Left renal cortex interstitium (tissue), 4 donors: ENCODE results near the gene IRF2BP2. TPM values are rescaled to one million over a fixed set of nuclear protein-coding genes. Genes with fewer than 3 reads are reported as not detected.

Experiments used
- DNase-seq, 4 donors: peaks; one replicate each; pipeline ENCODE4 v3.0.0-alpha.2; 2013; ENCODE audit warnings: low read depth in 4 of 4, low spot score in 2 of 4, missing footprints in 1 of 4
- polyA plus RNA-seq, 4 donors: library from polyadenylated mRNA; unstranded; fragments of 120-200 nt; gene quantifications; one replicate each; pipeline ENCODE4 v1.2.1, GENCODE V29; 2013; ENCODE audit not compliant: insufficient read length in 4 of 4

IRF2BP2 gene
- polyA plus RNA-seq, 4 donors = 133 to 178 (median 139) TPM

- DNase-seq = no peak
Measured at GRCh38 chr1:234559902-234560676, 49.9 kb downstream of the IRF2BP2 start.

DNA sequence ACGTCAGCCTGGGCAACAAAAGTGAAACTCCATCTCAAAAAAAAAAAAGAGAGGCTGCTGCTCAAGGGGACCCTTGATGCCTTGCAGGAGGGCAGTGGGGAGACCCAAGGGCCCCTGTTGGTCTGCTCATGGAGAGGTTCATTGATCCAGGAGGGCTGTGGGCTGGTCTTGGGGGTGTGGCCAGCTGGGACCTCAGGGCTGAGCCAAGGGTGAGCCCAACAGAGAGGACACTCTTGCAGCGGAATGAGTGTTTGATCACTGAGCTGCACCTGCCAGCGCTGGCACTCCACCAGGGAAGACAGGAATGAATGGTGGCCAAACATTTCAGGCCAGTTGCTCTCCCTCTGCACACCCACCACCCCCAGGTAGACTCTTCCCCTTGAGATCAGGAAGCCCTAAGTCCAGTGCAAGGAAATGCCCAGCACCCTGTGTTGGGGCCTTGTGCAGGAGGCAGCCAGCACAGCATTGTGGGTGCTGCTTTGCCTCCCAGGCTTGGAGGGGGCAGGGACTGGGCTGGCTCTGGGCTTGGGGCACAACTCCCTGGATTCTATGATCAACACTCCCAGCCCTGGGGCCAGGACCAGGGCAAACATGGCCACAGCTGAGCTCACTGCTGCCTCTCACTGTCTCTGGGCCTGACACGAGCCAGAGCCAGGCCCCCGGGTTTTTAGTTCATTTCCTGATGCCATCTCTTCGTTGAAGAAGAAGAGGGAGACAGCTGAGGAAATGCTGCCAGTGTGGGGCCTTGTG lies 50.7 kb downstream of the IRF2BP2 start:
- DNase-seq = no peak

DNA sequence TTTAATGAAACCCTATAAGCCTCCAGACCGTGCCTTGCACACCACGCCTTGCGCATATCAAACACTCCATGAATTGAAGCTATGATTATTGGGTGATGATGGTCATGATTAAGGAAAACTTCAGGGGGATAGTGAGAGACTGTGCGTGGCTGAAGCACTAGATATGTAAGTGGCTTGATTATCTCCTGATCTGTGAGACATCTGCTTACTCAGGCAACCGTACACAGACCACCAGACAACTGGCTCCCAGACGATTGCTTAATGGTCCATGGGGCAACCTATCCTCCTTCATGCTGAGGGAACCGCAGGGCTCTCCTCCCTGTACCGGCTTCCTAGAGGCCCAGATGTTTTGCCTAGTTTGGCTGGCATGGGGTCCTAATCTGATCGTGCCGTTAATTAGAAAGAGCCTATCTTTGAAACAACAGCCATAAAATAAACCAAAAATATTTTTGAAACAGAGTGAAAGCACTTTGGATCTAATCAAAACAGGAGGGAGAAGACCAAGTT lies 51.6 kb downstream of the IRF2BP2 start:
- no peak for DNase-seq

- DNase-seq = no peak
Measured at GRCh38 chr1:234556245-234556943, 53.6 kb downstream of the IRF2BP2 start.

DNA sequence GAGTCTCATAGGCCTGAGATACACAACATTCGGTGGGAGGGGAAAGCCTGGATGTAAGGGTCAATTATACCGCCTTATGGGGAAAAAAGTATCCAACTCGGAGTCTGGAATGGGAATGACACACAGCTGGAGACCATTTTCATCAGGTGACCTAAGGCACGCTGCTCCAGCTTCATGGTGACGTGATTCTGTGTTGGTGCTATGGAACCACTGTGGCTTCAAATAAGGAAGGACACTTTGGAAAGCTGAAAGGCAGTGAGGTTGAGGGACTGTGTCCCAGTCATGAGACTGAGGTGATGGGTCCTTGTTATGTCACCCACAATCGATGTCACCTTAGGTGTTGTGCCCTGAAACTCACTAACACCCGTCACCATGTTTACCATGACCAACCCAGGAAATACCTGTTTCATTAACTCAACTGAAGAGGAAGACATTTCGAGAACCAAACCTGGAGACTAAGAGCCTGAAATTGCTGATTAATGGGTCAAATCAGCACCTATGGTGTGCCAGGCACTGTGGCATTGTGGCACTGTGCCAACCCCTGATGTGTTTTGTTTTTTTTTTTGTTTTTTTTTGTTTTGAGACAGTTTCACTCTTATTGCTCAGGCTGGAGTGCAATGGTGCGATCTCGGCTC lies 54.5 kb downstream of the IRF2BP2 start:
- DNase-seq = no peak

- no peak for DNase-seq
Measured at GRCh38 chr1:234554698-234555311, 55.2 kb downstream of the IRF2BP2 start.

Other genes with a start within 250 kb of the IRF2BP2 start
- gene COA6, start 236.7 kb downstream of the IRF2BP2 start, polyA plus RNA-seq = 10 to 100 TPM; 31.9 to 44.4 (median 34.1) TPM
- gene TARBP1, start 131.0 kb downstream of the IRF2BP2 start, polyA plus RNA-seq = 100 to 1,000 TPM in 1 of 4 donors, 10 to 100 TPM in 3; 33.6 to 115 (median 63.9) TPM